Spinal cord (tissue), 10 donors: ENCODE measurements around the gene NPAS3. TPM values are rescaled to one million over a fixed set of nuclear protein-coding genes. Genes with fewer than 3 reads are reported as not detected.
A peak's percentile ranks its signal among the peaks of the same experiment; 100 is the strongest.

ENCODE experiments used
- DNase-seq, 6 donors: peaks; one replicate each; pipeline versions ENCODE4 v3.0.0 to v3.0.0-alpha.2; 2013 to 2015; ENCODE audit warnings: low spot score in 6 of 6, low read depth in 4 of 6
- H3K27ac ChIP-seq: one replicate; pipeline ENCODE4 v1.5.1; 2013; ENCODE audit warnings: low read depth, low read length, control low read depth
- H3K27me3 ChIP-seq: one replicate; pipeline ENCODE4 v1.6.1; 2013; ENCODE audit warnings: low read length; ENCODE audit not compliant: control insufficient read depth, insufficient read depth
- H3K36me3 ChIP-seq: one replicate; pipeline ENCODE4 v1.6.1; 2013; ENCODE audit warnings: low read length; ENCODE audit not compliant: control insufficient read depth, insufficient read depth
- H3K4me1 ChIP-seq: one replicate; pipeline ENCODE4 v1.6.1; 2013; ENCODE audit warnings: low read length; ENCODE audit not compliant: control insufficient read depth, insufficient read depth
- H3K4me3 ChIP-seq: one replicate; pipeline ENCODE4 v1.5.1; 2013; ENCODE audit warnings: low read depth, low read length, control low read depth
- H3K9me3 ChIP-seq: one replicate; pipeline ENCODE4 v1.6.1; 2013; ENCODE audit warnings: low read length; ENCODE audit not compliant: control insufficient read depth, insufficient read depth
- WGBS: methylation state at CpG from one replicate; pipeline ENCODE4 v1.1.5; 2013; ENCODE audit warnings: missing lambda C conversion rate; ENCODE audit not compliant: insufficient coverage; 5-methylcytosine and 5-hydroxymethylcytosine counted together
- polyA plus RNA-seq, 2 donors: library from polyadenylated mRNA; unstranded; fragments of 120-200 nt; gene quantifications; one replicate each; pipeline ENCODE4 v1.2.1, GENCODE V29; 2013; ENCODE audit not compliant: insufficient read length in 2 of 2
- total RNA-seq, 2 donors: library from RNA; depleted of rRNA in 1 of 2; stranded (reverse); fragments of 120-200 nt in 1 of 2; fragments of >200 nt in 1 of 2; gene quantifications; one replicate each; pipeline versions ENCODE4 v1.2.3 to v1.2.4, GENCODE V29; 2013 to 2014
- donor health status: healthy.

NPAS3 gene
- total and polyA plus RNA-seq, 4 donors, result 23.2 to 77.3 (median 50.8) TPM

GRCh38 chr14:33618361-33619105, 679.9 kb downstream of the NPAS3 start:
- H3K27ac ChIP-seq, result no peak overlapping the region
- DNase-seq, result no peak
- H3K9me3 ChIP-seq, result no peaks in the 10 kb centered on the region
- H3K27me3 ChIP-seq, result no peaks in the 10 kb centered on the region
- WGBS, result 66% methylated on average over 2 of the region's 6 CpGs
- H3K36me3 ChIP-seq, result no peaks in the 10 kb centered on the region
- H3K4me1 ChIP-seq, result no peaks in the 10 kb centered on the region
- H3K4me3 ChIP-seq, result no peak overlapping the region

GRCh38 chr14:33622496-33622895, 683.8 kb downstream of the NPAS3 start:
- H3K9me3 ChIP-seq, result no peaks in the 10 kb centered on the region
- no peak overlapping the region for H3K27ac ChIP-seq
- H3K4me3 ChIP-seq, result no peak overlapping the region
- H3K27me3 ChIP-seq, result no peaks in the 10 kb centered on the region
- WGBS, result no CpG with 5 or more reads among the region's 3 CpGs
- DNase-seq, result peak in 1 of 6 donors; percentile 67
- no peaks in the 10 kb centered on the region for H3K36me3 ChIP-seq
- H3K4me1 ChIP-seq, result no peaks in the 10 kb centered on the region

- Histone ChIP-seq H3K4me1 (no peaks in the 10 kb centered on the region), H3K27me3 (no peaks in the 10 kb centered on the region), H3K27ac (no peak overlapping the region), H3K9me3 (no peaks in the 10 kb centered on the region), H3K36me3 (no peaks in the 10 kb centered on the region), H3K4me3 (no peak overlapping the region)
- no peak for DNase-seq
These were observed 691.1 kb downstream of the NPAS3 start for GRCh38 chr14:33629792-33630191.

GRCh38 chr14:33631021-33631420, 692.3 kb downstream of the NPAS3 start:
- Histone ChIP-seq H3K9me3 (no peaks in the 10 kb centered on the region), H3K4me1 (no peaks in the 10 kb centered on the region), H3K27me3 (no peaks in the 10 kb centered on the region), H3K4me3 (no peak overlapping the region), H3K36me3 (no peaks in the 10 kb centered on the region), H3K27ac (no peak overlapping the region)
- WGBS, result no CpG with 5 or more reads among the region's 1 CpG
- no peak for DNase-seq

GRCh38 chr14:33631441-33631840, 692.8 kb downstream of the NPAS3 start:
- H3K9me3 ChIP-seq, result no peaks in the 10 kb centered on the region
- DNase-seq, result peak in 2 of 6 donors; percentile 15 to 70
- no peak overlapping the region for H3K27ac ChIP-seq
- H3K27me3 ChIP-seq, result no peaks in the 10 kb centered on the region
- H3K4me1 ChIP-seq, result no peaks in the 10 kb centered on the region
- WGBS, result no CpG with 5 or more reads among the region's 6 CpGs
- no peak overlapping the region for H3K4me3 ChIP-seq
- no peaks in the 10 kb centered on the region for H3K36me3 ChIP-seq

GRCh38 chr14:33634631-33635030, 696.0 kb downstream of the NPAS3 start:
- no peak overlapping the region for H3K27ac ChIP-seq
- H3K9me3 ChIP-seq, result no peaks in the 10 kb centered on the region
- DNase-seq, result no peak
- H3K27me3 ChIP-seq, result no peaks in the 10 kb centered on the region
- no peaks in the 10 kb centered on the region for H3K4me1 ChIP-seq
- no peak overlapping the region for H3K4me3 ChIP-seq
- WGBS, result 90% methylated on average over 2 of the region's 3 CpGs
- H3K36me3 ChIP-seq, result no peaks in the 10 kb centered on the region

- 83% methylated on average over 1 of the region's 4 CpGs for WGBS
- no peak overlapping the region for H3K27ac ChIP-seq
- H3K4me1 ChIP-seq, result no peaks in the 10 kb centered on the region
- H3K27me3 ChIP-seq, result no peaks in the 10 kb centered on the region
- no peak overlapping the region for H3K4me3 ChIP-seq
- H3K9me3 ChIP-seq, result no peaks in the 10 kb centered on the region
- DNase-seq, result no peak
- H3K36me3 ChIP-seq, result no peaks in the 10 kb centered on the region
These were observed 698.0 kb downstream of the NPAS3 start for GRCh38 chr14:33636716-33637115.

- peak in 1 of 6 donors; percentile 68 for DNase-seq
- WGBS, result 23% methylated on average over 5 of the region's 6 CpGs
These were observed 703.4 kb downstream of the NPAS3 start for GRCh38 chr14:33642080-33642479.

GRCh38 chr14:33642691-33643244, 704.1 kb downstream of the NPAS3 start:
- H3K27ac ChIP-seq, result no peak overlapping the region
- WGBS, result 13% methylated on average over 1 of the region's 4 CpGs
- H3K9me3 ChIP-seq, result no peaks in the 10 kb centered on the region
- no peaks in the 10 kb centered on the region for H3K27me3 ChIP-seq
- no peak overlapping the region for H3K4me3 ChIP-seq
- no peaks in the 10 kb centered on the region for H3K4me1 ChIP-seq
- peak in 2 of 6 donors; percentile 41 to 54 for DNase-seq
- no peaks in the 10 kb centered on the region for H3K36me3 ChIP-seq

More at GRCh38 chr14:33642080-33642479, 703.4 kb downstream of the NPAS3 start:
- Histone ChIP-seq H3K27me3 (no peaks in the 10 kb centered on the region), H3K4me3 (no peak overlapping the region), H3K9me3 (no peaks in the 10 kb centered on the region), H3K36me3 (no peaks in the 10 kb centered on the region), H3K27ac (no peak overlapping the region), H3K4me1 (no peaks in the 10 kb centered on the region)
